Stimulated activated CD4-positive, alpha-beta T cell treated with anti-CD3 and anti-CD28 coated beads, Interleukin-15, amount 100 ng/mL, for 1 hour (primary cell): ENCODE results near the gene DTNBP1.
"Not testable (repeated sequence)": the region's sequence is repeated elsewhere in the genome, so short reads cannot be mapped to it uniquely, and the experiment has no call there.

Experiments used
- DNase-seq, 2 donors: peaks; one replicate each; pipeline ENCODE4 v3.0.0-alpha.2; 2020; ENCODE audit warnings: low read depth in 1 of 2, low spot score in 1 of 2

The DTNBP1 gene

DNA sequence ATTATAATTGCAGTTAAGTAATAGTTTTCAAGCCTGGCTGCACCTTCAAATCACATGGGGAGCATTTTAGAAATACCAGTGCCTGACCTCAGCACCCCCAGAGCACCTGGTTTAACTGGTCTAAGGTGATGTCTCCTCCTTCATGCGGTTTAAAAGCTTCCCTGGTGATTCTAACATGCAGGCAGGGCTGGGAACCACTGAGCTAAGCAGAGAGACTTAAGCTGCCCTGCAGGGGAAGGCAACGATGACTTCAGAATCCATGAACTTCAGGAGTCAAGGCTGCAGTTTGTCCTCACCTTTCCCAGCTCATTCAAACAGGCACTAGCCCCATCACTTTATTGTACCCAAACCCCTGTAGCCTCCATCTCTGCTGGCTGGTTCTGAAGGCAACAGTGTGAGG is 6.1 kb upstream of the DTNBP1 start:
- no peak for DNase-seq

DNA sequence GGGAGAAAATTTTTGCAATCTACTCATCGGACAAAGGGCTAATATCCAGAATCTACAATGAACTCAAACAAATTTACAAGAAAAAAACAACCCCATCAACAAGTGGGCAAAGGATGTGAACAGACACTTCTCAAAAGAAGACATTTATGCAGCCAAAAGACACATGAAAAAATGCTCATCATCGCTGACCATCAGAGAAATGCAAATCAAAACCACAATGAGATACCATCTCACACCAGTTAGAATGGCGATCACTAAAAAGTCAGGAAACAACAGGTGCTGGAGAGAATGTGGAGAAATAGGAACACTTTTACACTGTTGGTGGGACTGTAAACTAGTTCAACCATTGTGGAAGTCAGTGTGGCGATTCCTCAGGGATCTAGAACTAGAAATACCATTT is 4.1 kb upstream of the DTNBP1 start:
- not testable (repeated sequence) for DNase-seq

GRCh38 chr6:15665237-15665636 is 2.4 kb upstream of the DTNBP1 start:
- no peak for DNase-seq

DNA sequence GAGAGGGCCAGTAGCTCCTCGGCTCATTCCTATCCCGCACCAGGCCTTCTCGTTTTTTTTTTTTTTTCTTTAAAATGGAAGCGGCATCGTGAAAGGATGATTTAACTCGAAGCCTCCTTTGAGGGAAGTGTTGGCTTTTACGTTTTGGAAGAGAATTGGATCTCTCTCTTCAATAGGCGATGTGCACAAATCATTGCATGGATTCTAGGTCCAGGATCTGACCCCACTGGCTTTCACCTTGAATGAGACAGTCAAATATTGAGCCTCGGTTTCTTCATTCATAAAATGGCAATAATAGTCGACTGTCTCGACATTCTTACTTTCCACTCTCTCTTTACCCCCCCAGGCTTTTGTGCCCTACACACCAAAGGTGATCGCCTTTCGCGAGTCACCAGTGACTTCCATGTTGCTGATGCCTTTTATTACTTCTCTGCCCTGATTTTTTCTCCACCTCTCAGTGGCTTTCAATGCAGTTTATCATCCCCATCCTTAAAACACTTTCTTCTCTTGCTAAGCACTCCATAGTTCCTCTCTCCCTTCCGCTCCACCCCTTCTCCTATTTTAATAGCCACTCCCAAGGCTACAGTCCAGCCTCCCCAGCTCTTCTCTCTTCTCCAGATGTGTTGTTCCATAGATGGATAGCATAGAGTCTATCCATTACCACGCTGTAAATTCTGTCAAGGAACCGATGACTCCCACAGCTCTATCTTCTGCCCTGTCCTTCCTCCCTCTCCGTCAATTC is 473 bp upstream of the DTNBP1 start:
- no peak for DNase-seq

- DNase-seq = no peak
Measured at GRCh38 chr6:15661853-15662325, 939 bp downstream of the DTNBP1 start.

- no peak for DNase-seq
Measured at GRCh38 chr6:15659181-15659580, 3.6 kb downstream of the DTNBP1 start.

GRCh38 chr6:15658181-15658744 is 4.6 kb downstream of the DTNBP1 start:
- DNase-seq = no peak

- no peak for DNase-seq
Measured at GRCh38 chr6:15657290-15657689, 5.5 kb downstream of the DTNBP1 start.

GRCh38 chr6:15656145-15656544 is 6.7 kb downstream of the DTNBP1 start:
- DNase-seq = no peak

DNA sequence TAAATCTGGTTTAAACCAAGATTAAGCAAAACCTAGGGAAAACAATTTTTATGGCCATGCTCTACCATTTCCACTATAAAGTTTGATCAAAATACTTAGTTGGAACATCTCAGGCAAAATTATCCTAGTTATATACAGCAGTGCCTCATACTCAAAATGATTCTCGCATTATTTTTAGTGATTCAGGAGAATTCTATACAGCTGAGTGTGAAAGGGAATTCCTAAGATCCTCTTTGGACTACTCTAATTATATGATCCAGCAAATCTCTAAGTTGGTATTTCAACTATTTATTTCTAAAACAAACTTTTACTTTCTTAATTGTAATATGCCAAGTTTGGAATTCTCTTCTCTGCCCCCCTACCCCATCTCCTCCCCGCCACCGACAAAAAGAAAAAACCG is 8.6 kb downstream of the DTNBP1 start:
- DNase-seq = no peak

GRCh38 chr6:15653581-15653980 is 9.2 kb downstream of the DTNBP1 start:
- no peak for DNase-seq

DNA sequence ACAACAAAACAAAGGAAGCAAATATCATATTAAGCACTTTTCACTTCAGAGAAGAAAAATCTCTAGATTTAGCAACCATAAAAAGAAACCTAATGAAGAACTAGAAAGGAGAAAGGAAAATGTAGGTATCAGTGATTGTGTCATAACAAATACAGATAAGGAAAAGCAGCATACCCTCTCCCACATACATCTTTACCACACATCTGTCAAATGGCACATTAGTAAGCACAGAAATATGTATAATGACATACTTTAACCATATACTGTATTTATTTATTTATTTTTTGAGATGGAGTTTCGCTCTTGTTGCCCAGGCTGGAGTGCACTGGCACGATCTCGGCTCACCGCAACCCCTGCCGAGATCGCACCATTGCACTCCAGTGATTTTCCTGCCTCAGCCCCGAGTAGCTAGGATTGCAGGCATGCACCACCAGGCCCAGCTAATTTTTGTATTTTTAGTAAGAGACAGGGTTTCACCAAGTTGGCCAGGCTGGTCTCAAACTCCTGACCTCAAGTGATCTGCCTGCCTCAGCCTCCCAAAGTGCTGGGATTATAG is 12.7 kb downstream of the DTNBP1 start:
- DNase-seq = not testable (repeated sequence)

- no peak for DNase-seq
Measured at GRCh38 chr6:15644904-15645303, 17.9 kb downstream of the DTNBP1 start.

DNA sequence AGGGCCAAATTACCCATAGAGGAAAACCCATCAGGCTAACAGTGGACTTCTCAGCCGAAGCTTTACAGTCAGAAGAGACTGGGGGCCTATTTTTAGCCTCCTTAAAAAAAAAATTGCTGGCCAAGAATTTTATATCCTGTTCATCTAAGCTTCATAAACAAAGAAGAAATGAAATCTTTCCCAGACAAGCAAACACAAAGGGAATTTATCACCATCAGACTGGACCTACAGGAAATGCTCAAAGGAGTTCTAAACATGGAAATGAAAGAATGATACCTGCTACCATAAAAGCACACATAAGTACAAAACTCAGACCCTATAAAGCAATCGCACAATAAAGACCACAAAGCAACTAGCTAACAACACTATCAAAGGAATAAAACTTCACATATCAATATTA is 19.3 kb downstream of the DTNBP1 start:
- no peak for DNase-seq

DNA sequence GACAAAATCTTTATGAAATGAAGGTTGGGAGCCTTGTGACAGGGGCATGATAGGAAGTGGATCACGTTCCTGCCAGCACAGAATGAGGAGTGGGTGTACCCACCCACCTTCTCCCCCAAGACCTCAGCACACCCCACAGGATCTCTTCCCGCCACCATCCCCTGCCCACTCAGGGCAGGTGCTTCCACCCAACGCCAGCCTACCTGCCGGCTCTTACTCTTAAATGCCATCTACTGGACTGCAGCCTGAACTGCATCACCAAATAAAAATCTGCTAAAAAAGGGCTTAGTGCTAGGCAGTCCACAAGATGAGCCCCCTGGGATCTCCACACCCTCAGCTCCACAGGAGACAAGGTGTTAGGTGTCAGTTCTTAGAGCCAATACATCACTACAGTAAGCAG is 20.6 kb downstream of the DTNBP1 start:
- no peak for DNase-seq

DNA sequence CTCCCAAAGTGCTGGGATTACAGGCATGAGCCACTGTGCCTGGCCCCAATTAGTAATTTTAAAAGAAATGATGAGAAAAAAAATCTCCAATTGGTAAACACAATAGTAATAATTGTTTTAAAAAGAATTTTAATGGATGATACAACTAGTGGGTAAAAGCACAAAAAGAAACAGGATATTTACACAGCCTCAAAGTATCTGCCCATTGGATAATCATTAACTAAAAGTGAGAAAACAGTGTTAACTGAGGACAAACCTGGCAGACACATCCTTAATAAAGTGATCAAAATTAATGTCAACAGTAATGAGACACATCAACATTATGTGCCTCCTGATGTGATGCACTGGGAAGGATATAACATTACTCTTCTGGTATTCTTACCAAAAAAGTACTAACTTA is 24.5 kb downstream of the DTNBP1 start:
- DNase-seq = no peak

DNA sequence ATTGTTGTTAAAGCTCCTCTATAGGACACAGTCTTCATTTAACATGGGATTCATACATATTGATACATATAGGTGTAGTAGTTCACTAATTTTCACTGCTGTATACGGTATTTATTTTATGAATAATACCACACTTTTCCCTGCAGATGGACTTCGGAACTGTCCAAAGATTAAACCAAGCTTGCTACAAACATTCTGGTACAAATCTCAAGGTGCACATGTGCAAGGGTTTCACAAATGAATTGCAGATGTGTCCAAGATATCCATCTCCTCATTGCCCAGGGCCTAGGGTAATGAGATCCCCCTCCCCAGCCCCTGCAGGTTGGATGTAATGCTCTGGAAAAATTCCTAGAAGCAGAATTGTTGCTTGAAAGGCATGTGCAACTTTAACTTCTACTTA is 31.4 kb downstream of the DTNBP1 start:
- no peak for DNase-seq

DNA sequence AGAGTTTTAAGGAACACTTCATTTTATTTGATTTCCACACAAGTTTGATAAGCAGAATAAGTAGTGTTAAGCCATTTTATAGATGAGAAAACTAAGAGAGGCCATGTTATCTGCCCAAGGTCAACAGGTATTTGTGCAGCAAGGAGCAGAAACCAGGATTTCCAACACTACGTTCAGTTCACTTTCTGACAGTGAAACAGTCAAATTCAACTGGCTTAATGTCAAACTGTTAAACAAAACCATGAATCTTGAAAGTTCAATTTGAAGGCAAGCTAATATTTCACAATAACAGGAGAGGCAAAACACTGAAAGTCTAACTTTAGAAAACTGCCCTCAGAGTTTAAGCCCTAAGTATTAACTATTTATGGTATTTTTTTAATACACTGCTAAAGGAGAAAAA is 32.6 kb downstream of the DTNBP1 start:
- no peak for DNase-seq

DNA sequence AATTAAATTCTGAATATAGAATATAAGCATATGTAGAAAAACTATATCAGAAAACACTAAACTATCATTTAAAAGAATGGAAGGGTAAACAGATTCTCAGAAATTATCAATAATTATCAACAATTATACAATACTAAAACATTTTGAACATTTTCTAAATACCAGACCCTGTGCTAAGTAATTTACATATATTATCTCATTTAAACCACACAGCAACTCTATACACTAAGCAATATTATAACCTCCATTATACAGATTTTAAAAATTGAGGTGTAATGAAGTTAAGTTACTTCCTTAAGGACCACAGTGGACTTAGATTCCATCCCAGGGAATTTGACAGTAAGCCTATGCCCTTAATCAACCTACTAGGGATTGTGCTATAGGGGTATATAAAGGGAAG is 33.3 kb downstream of the DTNBP1 start:
- no peak for DNase-seq

DNA sequence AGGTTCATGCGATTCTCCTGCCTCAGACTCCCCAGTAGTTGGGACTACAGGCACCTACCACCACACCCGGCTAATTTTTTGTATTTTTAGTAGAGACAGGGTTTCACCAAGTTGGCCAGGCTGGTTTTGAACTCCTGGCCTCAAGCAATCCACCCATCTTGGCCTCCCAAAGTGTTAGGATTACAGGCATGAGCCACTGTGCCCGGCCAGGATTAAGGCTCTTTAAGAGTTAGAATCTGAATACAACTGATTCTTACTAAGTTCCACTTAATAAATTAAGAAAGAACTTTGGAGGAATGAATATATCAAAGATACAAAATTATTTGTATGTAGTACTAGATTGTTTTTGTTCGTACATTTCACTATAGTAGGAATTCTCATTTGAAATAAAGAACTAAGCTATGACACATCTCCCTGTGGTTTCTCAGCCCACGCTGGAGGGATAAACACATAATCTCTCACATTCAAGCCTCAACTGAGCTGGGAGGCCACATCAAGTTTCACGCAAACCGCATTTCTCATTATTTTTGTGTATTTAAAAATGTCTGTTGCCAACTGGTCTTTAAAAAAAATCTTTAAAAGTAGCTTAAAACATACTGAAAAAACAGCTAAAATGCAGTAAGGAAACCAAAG is 34.2 kb downstream of the DTNBP1 start:
- DNase-seq = no peak

- DNase-seq = no peak
Measured at GRCh38 chr6:15627821-15628220, 35.0 kb downstream of the DTNBP1 start.
